Ishikawa (cell line): ENCODE results near the gene PIGN.

Experiments
- CREB1 ChIP-seq: IDR thresholded peaks from 2 replicates; pipeline ENCODE4 v1.6.1; 2012; ENCODE audit warnings: low read depth
- EGR1 ChIP-seq: IDR thresholded peaks from 2 replicates; pipeline ENCODE4 v1.6.1; 2012
- FOXM1 ChIP-seq: IDR thresholded peaks from 2 replicates; pipeline ENCODE4 v1.6.1; 2012; ENCODE audit warnings: low read depth, borderline replicate concordance
- RAD21 ChIP-seq: IDR thresholded peaks from 2 replicates; pipeline ENCODE4 v1.6.1; 2012; ENCODE audit warnings: low read depth
- TAF1 ChIP-seq: IDR thresholded peaks from 2 replicates; pipeline ENCODE4 v1.6.1; 2012; ENCODE audit warnings: low read depth, mild to moderate bottlenecking
- TCF12 ChIP-seq: IDR thresholded peaks from 2 replicates; pipeline ENCODE4 v1.6.1; 2012; ENCODE audit warnings: low read depth
- TF ChIP-seq, protein P1 (sequence below): IDR thresholded peaks from 2 replicates; pipeline ENCODE4 v1.6.1; 2012; ENCODE audit warnings: low read depth, mild to moderate bottlenecking
- TF ChIP-seq, protein P2 (sequence below): IDR thresholded peaks from 2 replicates; pipeline ENCODE4 v1.6.1; 2012

DNA sequence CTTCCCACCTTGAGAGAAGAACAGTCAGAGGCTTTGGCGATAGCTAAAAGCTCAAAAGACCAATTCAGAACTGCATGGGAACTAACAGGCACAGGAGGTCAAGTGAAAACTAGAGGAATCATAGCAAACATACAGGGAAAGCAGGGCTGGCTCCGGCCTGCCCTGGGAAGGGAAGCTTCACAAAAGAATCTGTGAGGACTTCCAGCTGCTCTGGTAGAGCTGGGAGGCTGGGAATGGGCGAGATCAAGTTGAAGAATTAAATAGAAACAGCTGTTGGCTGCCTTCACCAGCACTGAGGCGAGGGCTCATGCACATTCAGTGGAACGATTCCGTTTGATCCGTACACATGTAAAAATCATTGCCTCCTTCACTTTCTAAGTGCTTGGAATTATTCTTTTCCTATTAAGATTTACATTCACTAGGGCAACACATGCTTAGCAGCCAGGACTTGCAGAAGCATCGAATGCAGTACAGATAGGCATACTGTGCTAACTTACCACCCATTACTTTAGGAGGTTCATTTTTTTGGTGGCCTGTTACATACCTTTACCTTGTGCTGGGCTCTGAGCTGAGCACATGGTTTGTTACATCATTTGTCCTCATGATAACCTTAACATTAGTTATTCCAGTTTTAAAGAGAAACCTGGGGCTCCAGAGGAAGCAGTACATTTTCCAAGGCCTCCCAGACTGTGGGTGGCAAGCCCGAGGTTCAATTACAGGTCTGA lies 168.7 kb downstream of the PIGN start:
- TF ChIP-seq, protein P1, sequence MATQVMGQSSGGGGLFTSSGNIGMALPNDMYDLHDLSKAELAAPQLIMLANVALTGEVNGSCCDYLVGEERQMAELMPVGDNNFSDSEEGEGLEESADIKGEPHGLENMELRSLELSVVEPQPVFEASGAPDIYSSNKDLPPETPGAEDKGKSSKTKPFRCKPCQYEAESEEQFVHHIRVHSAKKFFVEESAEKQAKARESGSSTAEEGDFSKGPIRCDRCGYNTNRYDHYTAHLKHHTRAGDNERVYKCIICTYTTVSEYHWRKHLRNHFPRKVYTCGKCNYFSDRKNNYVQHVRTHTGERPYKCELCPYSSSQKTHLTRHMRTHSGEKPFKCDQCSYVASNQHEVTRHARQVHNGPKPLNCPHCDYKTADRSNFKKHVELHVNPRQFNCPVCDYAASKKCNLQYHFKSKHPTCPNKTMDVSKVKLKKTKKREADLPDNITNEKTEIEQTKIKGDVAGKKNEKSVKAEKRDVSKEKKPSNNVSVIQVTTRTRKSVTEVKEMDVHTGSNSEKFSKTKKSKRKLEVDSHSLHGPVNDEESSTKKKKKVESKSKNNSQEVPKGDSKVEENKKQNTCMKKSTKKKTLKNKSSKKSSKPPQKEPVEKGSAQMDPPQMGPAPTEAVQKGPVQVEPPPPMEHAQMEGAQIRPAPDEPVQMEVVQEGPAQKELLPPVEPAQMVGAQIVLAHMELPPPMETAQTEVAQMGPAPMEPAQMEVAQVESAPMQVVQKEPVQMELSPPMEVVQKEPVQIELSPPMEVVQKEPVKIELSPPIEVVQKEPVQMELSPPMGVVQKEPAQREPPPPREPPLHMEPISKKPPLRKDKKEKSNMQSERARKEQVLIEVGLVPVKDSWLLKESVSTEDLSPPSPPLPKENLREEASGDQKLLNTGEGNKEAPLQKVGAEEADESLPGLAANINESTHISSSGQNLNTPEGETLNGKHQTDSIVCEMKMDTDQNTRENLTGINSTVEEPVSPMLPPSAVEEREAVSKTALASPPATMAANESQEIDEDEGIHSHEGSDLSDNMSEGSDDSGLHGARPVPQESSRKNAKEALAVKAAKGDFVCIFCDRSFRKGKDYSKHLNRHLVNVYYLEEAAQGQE = no peak
- TF ChIP-seq CREB1 (no peak), TAF1 (no peak), EGR1 (no peak), TCF12 (no peak), RAD21 (no peak), FOXM1 (no peak)
- TF ChIP-seq, protein P2, sequence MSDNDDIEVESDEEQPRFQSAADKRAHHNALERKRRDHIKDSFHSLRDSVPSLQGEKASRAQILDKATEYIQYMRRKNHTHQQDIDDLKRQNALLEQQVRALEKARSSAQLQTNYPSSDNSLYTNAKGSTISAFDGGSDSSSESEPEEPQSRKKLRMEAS = no peak
